ENCODE data around the gene AZI2. TPM values are rescaled to one million over a fixed set of nuclear protein-coding genes. Genes with fewer than 3 reads are reported as not detected.

The AZI2 gene
- total RNA-seq, 1 donor from 2014 or later, result 74.0 TPM

GRCh38 chr3:28328188-28329151, 20.2 kb downstream of the AZI2 start:
- Histone ChIP-seq H3K4me1 (no peaks in the 10 kb centered on the region), H3K27ac (no peak overlapping the region), H2AFZ (replicated peaks) (no peak overlapping the region), H3K4me2 (no peak overlapping the region), H3K36me3 (peaks cover 22% of the 10 kb centered on the region), H4K20me1 (ENCODE audit: low read depth) (peaks cover 5% of the 10 kb centered on the region), H3F3A (ENCODE audit: low read depth) (no peaks in the 10 kb centered on the region), H3K9me3 (ENCODE audit: low read depth) (no peaks in the 10 kb centered on the region), H3K9ac (no peak overlapping the region), H3K4me3 (no peak overlapping the region), H3K27me3 (no peaks in the 10 kb centered on the region), H3K79me2 (ENCODE audit: low read depth) (no peaks in the 10 kb centered on the region)
- no peak for TF ChIP-seq EZH2 (IDR thresholded peaks at IDR 0.05)
- peak; percentile 85 for TF ChIP-seq CTCF (IDR thresholded peaks at IDR 0.05)
- TF ChIP-seq EZH2phosphoT487 (IDR thresholded peaks at IDR 0.05), result no peak
- H3K4me3 Mint-ChIP-seq, result no peak overlapping the region
- no peaks in the 10 kb centered on the region for H3K4me1 Mint-ChIP-seq
- H3K9me3 Mint-ChIP-seq, result no peaks in the 10 kb centered on the region
- DNase-seq (ENCODE audit: low spot score), result peak; percentile 16
- no peaks in the 10 kb centered on the region for H3K27me3 Mint-ChIP-seq (ENCODE audit: insufficient read depth, low read depth)
- no peak overlapping the region for H3K27ac Mint-ChIP-seq
- H3K36me3 Mint-ChIP-seq, result peaks cover 5% of the 10 kb centered on the region

- TF ChIP-seq EZH2phosphoT487 (IDR thresholded peaks at IDR 0.05), result no peak
- TF ChIP-seq EZH2 (IDR thresholded peaks at IDR 0.05), result no peak
- no peak for TF ChIP-seq CTCF (IDR thresholded peaks at IDR 0.05)
- peaks cover 5% of the 10 kb centered on the region for H3K36me3 Mint-ChIP-seq
- H4K20me1 ChIP-seq (ENCODE audit: low read depth), result peaks cover 5% of the 10 kb centered on the region
- H3K4me3 ChIP-seq, result no peak overlapping the region
- H3K27ac ChIP-seq, result no peak overlapping the region
- no peak overlapping the region for H3K4me3 Mint-ChIP-seq
- H3K27me3 ChIP-seq, result no peaks in the 10 kb centered on the region
- no peaks in the 10 kb centered on the region for H3K79me2 ChIP-seq (ENCODE audit: low read depth)
- no peaks in the 10 kb centered on the region for H3K9me3 Mint-ChIP-seq
- no peaks in the 10 kb centered on the region for H3K27me3 Mint-ChIP-seq (ENCODE audit: insufficient read depth, low read depth)
- no peaks in the 10 kb centered on the region for H3K9me3 ChIP-seq (ENCODE audit: low read depth)
- H3K4me2 ChIP-seq, result no peak overlapping the region
- H3K4me1 ChIP-seq, result no peaks in the 10 kb centered on the region
- DNase-seq (ENCODE audit: low spot score), result no peak
- H3K9ac ChIP-seq, result no peak overlapping the region
- H3K4me1 Mint-ChIP-seq, result no peaks in the 10 kb centered on the region
- no peaks in the 10 kb centered on the region for H3F3A ChIP-seq (ENCODE audit: low read depth)
- H3K27ac Mint-ChIP-seq, result no peak overlapping the region
- H3K36me3 ChIP-seq, result peaks cover 10% of the 10 kb centered on the region
- no peak overlapping the region for H2AFZ ChIP-seq (replicated peaks)
Observed at GRCh38 chr3:28326458-28326926, 22.1 kb downstream of the AZI2 start.

- TF ChIP-seq EZH2phosphoT487 (IDR thresholded peaks at IDR 0.05), result no peak
- TF ChIP-seq CTCF (IDR thresholded peaks at IDR 0.05), result no peak
- no peak for TF ChIP-seq EZH2 (IDR thresholded peaks at IDR 0.05)
- Histone ChIP-seq H3K4me2 (no peak overlapping the region), H3K9me3 (ENCODE audit: low read depth) (no peaks in the 10 kb centered on the region), H3K36me3 (peaks cover 10% of the 10 kb centered on the region), H3F3A (ENCODE audit: low read depth) (no peaks in the 10 kb centered on the region), H3K79me2 (ENCODE audit: low read depth) (no peaks in the 10 kb centered on the region), H3K4me3 (no peak overlapping the region), H3K27ac (no peak overlapping the region), H3K9ac (no peak overlapping the region), H3K27me3 (no peaks in the 10 kb centered on the region), H3K4me1 (no peaks in the 10 kb centered on the region), H4K20me1 (ENCODE audit: low read depth) (no peaks in the 10 kb centered on the region), H2AFZ (replicated peaks) (no peak overlapping the region)
- Mint-ChIP-seq H3K4me3 (no peak overlapping the region), H3K9me3 (no peaks in the 10 kb centered on the region), H3K27ac (no peak overlapping the region), H3K4me1 (peaks cover 8% of the 10 kb centered on the region), H3K36me3 (peaks cover 5% of the 10 kb centered on the region), H3K27me3 (ENCODE audit: insufficient read depth, low read depth) (no peaks in the 10 kb centered on the region)
- DNase-seq (ENCODE audit: low spot score), result no peak
Observed at GRCh38 chr3:28322464-28322863, 26.2 kb downstream of the AZI2 start.
